ENCODE measurements around the gene FAR2.

DNA sequence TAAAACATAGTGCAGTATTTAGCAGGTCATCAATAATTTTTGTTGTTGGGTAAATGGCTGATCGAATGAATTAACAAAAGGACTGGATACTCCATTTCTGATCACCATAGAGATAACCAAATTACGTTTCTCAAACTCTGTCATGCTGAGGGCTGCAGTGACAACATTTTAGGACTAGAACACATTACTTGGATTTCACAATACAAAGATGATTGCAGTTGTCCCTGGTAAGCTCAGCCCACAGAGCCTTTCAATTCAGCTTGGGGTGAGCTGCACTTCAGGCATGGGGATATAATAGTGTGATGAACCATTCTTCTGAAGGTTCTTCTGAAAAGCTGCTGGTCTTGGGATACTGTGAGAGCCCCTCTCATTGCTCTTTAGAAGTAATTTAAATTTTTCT lies 74.3 kb downstream of the FAR2 start:
- TF ChIP-seq, protein P1, sequence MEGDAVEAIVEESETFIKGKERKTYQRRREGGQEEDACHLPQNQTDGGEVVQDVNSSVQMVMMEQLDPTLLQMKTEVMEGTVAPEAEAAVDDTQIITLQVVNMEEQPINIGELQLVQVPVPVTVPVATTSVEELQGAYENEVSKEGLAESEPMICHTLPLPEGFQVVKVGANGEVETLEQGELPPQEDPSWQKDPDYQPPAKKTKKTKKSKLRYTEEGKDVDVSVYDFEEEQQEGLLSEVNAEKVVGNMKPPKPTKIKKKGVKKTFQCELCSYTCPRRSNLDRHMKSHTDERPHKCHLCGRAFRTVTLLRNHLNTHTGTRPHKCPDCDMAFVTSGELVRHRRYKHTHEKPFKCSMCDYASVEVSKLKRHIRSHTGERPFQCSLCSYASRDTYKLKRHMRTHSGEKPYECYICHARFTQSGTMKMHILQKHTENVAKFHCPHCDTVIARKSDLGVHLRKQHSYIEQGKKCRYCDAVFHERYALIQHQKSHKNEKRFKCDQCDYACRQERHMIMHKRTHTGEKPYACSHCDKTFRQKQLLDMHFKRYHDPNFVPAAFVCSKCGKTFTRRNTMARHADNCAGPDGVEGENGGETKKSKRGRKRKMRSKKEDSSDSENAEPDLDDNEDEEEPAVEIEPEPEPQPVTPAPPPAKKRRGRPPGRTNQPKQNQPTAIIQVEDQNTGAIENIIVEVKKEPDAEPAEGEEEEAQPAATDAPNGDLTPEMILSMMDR (IDR thresholded peaks at IDR 0.05), result no peak
- no peak for TF ChIP-seq POLR2A (IDR thresholded peaks at IDR 0.05)

All from testis (tissue), 2 donors.